Brain microvascular endothelial cell (primary cell): ENCODE results near the gene TNF.

Experiments
- DNase-seq: peaks from one replicate; pipeline ENCODE4 v3.0.0-alpha.2; 2020
- H3K27ac ChIP-seq: fragments of 250-450 bp; sonication (Bioruptor Pico); 2 replicates; pipeline ENCODE4 v1.5.1; 2020; ENCODE audit warnings: mild to moderate bottlenecking, moderate library complexity
- H3K27me3 ChIP-seq: fragments of 250-450 bp; sonication (Bioruptor Pico); replicated peaks from 2 replicates; pipeline ENCODE4 v1.5.1; 2020; ENCODE audit warnings: mild to moderate bottlenecking
- H3K36me3 ChIP-seq: fragments of 250-450 bp; sonication (Bioruptor Pico); replicated peaks from 2 replicates; pipeline ENCODE4 v1.5.1; 2020; ENCODE audit warnings: mild to moderate bottlenecking
- H3K4me3 ChIP-seq: 2 replicates; pipeline ENCODE4 v1.5.1; 2011; ENCODE audit warnings: low read depth, mild to moderate bottlenecking, control low read depth, low read length, moderate library complexity
- CTCF ChIP-seq: IDR thresholded peaks from 2 replicates; pipeline ENCODE4 v1.5.1; 2011; ENCODE audit warnings: low read depth, mild to moderate bottlenecking, moderate library complexity, low read length, control low read depth, inconsistent platforms; ENCODE audit errors: missing control alignments
- in situ Hi-C: cut with HindIII; loops from 2 replicates; pipeline ENCODE4 v1.10.0; 2017; ENCODE audit warnings: low sequenced_read_pairs, low pct_ligation_motif_present

Gene TNF

GRCh38 chr6:31541059-31541657 lies 34.2 kb upstream of the TNF start:
- in situ Hi-C loops, result no loop called here
- Histone ChIP-seq H3K36me3 (peaks cover 49% of the 10 kb centered on the region), H3K27ac (peak overlapping the region; percentile 99), H3K4me3 (peak overlapping the region; percentile 97), H3K27me3 (no peaks in the 10 kb centered on the region)
- DNase-seq, result no peak
- no peak for TF ChIP-seq CTCF

- peak; percentile 94 for DNase-seq
- peaks cover 41% of the 10 kb centered on the region for H3K36me3 ChIP-seq
- no peaks in the 10 kb centered on the region for H3K27me3 ChIP-seq
- peak within 1 kb of the TSS; percentile 99 for H3K27ac ChIP-seq
- peak within 1 kb of the TSS; percentile 97 for H3K4me3 ChIP-seq
- no peak for TF ChIP-seq CTCF
- in situ Hi-C loops, result no loop called here
These were observed 33.5 kb upstream of the TNF start, which contains the start of gene DDX39B for GRCh38 chr6:31541658-31542521. Gene DDX39B, minus strand, starts transcription at chr6:31542003. Its CDS starts 1,471 bp downstream, at chr6:31540532.

GRCh38 chr6:31543639-31544038 lies 31.7 kb upstream of the TNF start:
- in situ Hi-C loops, result no loop called here
- H3K27ac ChIP-seq, result no peak overlapping the region
- no peaks in the 10 kb centered on the region for H3K27me3 ChIP-seq
- H3K4me3 ChIP-seq, result no peak overlapping the region
- H3K36me3 ChIP-seq, result peaks cover 25% of the 10 kb centered on the region
- TF ChIP-seq CTCF, result no peak
- DNase-seq, result no peak

GRCh38 chr6:31544676-31545075 lies 30.7 kb upstream of the TNF start:
- H3K36me3 ChIP-seq, result peaks cover 18% of the 10 kb centered on the region
- in situ Hi-C loops, result no loop called here
- no peak for DNase-seq

GRCh38 chr6:31545291-31545690 lies 30.1 kb upstream of the TNF start:
- no peaks in the 10 kb centered on the region for H3K27me3 ChIP-seq
- H3K36me3 ChIP-seq, result peaks cover 13% of the 10 kb centered on the region
- no peak for DNase-seq
- H3K4me3 ChIP-seq, result no peak overlapping the region
- H3K27ac ChIP-seq, result no peak overlapping the region
- in situ Hi-C loops, result no loop called here
- TF ChIP-seq CTCF, result no peak

More at GRCh38 chr6:31544676-31545075, 30.7 kb upstream of the TNF start:
- H3K27me3 ChIP-seq, result no peaks in the 10 kb centered on the region
- no peak for TF ChIP-seq CTCF
- H3K27ac ChIP-seq, result no peak overlapping the region
- H3K4me3 ChIP-seq, result no peak overlapping the region
